Mucosa of descending colon (tissue), 3 donors: ENCODE data around the gene CDKN2A. TPM values are rescaled to one million over a fixed set of nuclear protein-coding genes. Genes with fewer than 3 reads are reported as not detected.

Experiments
- ATAC-seq: fragments of 200-7000 bp; cut with Tn5 transposase; one replicate; pipeline ENCODE4 v1.9.1; 2020; ENCODE audit warnings: mild to moderate bottlenecking, moderate library complexity
- DNase-seq, 3 donors: peaks; one replicate each; pipeline ENCODE4 v3.0.0-alpha.2; 2020
- H3K36me3 ChIP-seq: fragments of 200-600 bp; one replicate; pipeline ENCODE4 v1.8.0; 2021; ENCODE audit warnings: low read depth, mild to moderate bottlenecking
- H3K4me1 ChIP-seq: fragments of 200-600 bp; one replicate; pipeline ENCODE4 v1.8.0; 2021; ENCODE audit warnings: low read depth, mild to moderate bottlenecking
- H3K4me3 ChIP-seq: fragments of 200-600 bp; one replicate; pipeline ENCODE4 v1.8.0; 2021; ENCODE audit warnings: mild to moderate bottlenecking
- H3K9me3 ChIP-seq: fragments of 200-600 bp; one replicate; pipeline ENCODE4 v1.8.0; 2021; ENCODE audit warnings: mild to moderate bottlenecking
- CTCF ChIP-seq: fragments of 200-600 bp; IDR thresholded peaks from one replicate; pipeline ENCODE4 v1.8.0; 2022; ENCODE audit warnings: antibody characterized with exemption, mild to moderate bottlenecking
- intact Hi-C, 2 donors: fragments of 100-400 bp; cut with DNase I in 1 of 2; cut with micrococcal nuclease in 1 of 2; formaldehyde crosslinking; loops; one replicate each; pipeline versions ENCODE4 v1.11.0 to v1.11.1; 2022; cut with DNase I, micrococcal nuclease
- total RNA-seq, 3 donors: library from RNA; stranded (reverse); fragmentation: NEBNext Ultra II Directional in 2 of 3; extraction: Animal tissue kit (Norgen Biotek cat#: 25700) in 2 of 3; gene quantifications; one replicate each; pipeline versions ENCODE4 v1.2.1 to v1.2.4, GENCODE V29; 2021 to 2023
- donor health status: DM: no; HTN: no; CAD: no; lungs with moderate emphysema.
- donor health status: DM: no; HTN: no; CAD: no.
- donor health status: DM: no; HTN: yes; CAD: no.

Gene CDKN2A
- total RNA-seq, 3 donors from 2014 or later = 1.0 to 3.6 (median 1.2) TPM

DNA sequence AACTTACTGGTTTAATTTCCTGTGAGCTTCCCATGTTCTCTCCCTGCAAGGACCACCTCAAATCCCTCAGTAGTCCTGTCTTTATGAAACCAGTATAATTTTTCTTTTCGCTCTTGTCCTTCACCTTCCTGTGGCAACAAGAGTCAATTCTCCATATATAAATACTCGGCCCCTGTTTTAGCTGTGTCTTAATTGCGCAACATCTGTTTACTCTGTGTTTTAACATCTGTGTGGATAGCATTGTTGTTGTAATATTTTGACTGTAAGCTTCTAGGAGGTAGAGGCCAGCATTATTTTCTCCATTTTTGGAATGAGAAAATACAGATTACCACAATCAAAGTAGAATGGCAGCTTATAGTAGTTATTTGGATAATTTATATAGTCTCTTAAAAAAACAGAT, 45.1 kb upstream of the CDKN2A start:
- Histone ChIP-seq H3K4me1 (peaks cover 16% of the 10 kb centered on the region), H3K4me3 (no peak overlapping the region), H3K36me3 (no peaks in the 10 kb centered on the region), H3K9me3 (no peaks in the 10 kb centered on the region)
- intact Hi-C loops = no loop called here
- ATAC-seq (no peak), DNase-seq (no peak)
- no peak for TF ChIP-seq CTCF

DNA sequence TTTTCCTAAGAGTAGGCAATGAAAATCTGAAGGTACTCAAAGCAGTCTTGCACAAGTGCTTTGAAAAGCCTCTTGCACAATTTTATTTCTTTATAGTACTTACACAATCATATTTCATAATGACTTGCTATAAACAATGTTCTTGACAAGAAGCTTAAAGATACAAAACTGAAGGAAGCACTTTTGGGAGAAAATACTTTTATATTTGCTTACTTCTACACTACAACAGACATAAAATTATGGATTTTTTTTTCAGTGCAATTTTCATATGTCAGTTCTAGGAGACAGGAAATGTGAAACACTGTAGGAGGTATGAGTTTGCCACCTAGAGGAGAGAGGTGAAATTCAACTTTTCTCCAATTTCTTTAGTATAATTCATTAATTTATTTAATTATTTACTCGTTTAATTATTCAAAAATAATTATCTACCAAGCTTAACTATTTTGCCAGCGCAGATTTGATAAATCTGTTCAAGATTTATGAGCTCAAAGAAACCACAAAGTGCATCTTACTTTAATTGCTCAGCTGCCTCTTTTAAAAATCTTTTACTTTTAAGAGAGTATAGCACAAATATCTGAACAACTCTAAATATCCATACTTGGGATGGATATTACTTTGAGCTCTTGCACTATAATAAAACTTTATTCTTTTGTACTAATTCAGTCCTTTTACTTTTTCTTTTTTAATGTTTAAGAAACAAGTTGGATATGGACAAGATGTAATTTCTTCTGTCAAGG, 43.9 kb upstream of the CDKN2A start:
- H3K4me1 ChIP-seq = peaks cover 16% of the 10 kb centered on the region
- H3K4me3 ChIP-seq = no peak overlapping the region
- no peaks in the 10 kb centered on the region for H3K9me3 ChIP-seq
- no peak for DNase-seq
- intact Hi-C loops = no loop called here
- peak; percentile 52 for ATAC-seq
- no peaks in the 10 kb centered on the region for H3K36me3 ChIP-seq
- TF ChIP-seq CTCF = peak; percentile 21

DNA sequence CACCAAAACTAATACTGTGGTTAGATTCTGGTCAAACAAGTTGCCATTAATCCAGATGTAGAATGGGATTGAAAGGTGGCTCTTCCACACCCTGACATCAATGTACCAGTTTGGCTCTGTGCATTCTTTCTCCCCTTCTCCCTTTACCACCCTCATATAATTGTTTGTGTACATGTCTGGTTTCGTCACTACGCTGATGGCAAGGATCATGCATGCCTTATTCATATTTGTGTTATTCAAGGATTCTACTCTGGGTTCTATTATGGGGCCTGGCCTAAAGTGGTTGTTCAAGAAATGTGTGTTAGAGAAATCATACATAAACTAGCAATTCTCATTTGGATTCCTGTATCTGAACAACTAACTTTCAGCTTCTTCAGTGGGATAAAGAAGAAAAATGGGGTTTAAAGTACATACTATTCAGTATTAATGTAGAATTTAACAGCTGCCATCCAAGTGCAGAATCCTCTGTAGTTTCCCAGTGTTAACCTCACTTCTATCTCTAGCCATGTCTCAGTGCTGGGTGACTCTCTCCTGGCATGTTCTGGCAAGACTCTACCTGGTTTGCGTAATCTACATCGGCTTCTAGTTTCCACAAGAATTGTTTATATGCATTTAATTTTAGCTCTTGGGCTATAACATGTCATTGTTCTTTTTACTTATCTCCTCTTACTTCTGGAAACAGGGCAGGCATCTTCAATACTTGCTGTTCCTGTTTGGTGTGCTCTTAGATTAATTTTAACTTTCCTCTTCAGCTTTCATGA, 42.9 kb upstream of the CDKN2A start:
- no peak for TF ChIP-seq CTCF
- DNase-seq (no peak), ATAC-seq (peak; percentile 16)
- H3K9me3 ChIP-seq = no peaks in the 10 kb centered on the region
- intact Hi-C loops = no loop called here
- H3K4me1 ChIP-seq = peaks cover 16% of the 10 kb centered on the region
- H3K4me3 ChIP-seq = no peak overlapping the region
- H3K36me3 ChIP-seq = no peaks in the 10 kb centered on the region

GRCh38 chr9:22035591-22036011, 41.4 kb upstream of the CDKN2A start:
- intact Hi-C loops = no loop called here
- DNase-seq (no peak), ATAC-seq (no peak)
- no peak for TF ChIP-seq CTCF
- Histone ChIP-seq H3K9me3 (no peaks in the 10 kb centered on the region), H3K36me3 (no peaks in the 10 kb centered on the region), H3K4me3 (no peak overlapping the region), H3K4me1 (peaks cover 16% of the 10 kb centered on the region)

GRCh38 chr9:22033012-22033630, 38.9 kb upstream of the CDKN2A start:
- DNase-seq = no peak
- no peak for TF ChIP-seq CTCF
- Histone ChIP-seq H3K4me3 (no peak overlapping the region), H3K9me3 (no peaks in the 10 kb centered on the region), H3K36me3 (no peaks in the 10 kb centered on the region), H3K4me1 (peaks cover 4% of the 10 kb centered on the region)
- no peak for ATAC-seq
- intact Hi-C loops = no loop called here
